Tibial nerve (tissue), 3 donors: Measurements from ENCODE around the gene HGFAC.
"Not testable (repeated sequence)": the region's sequence is repeated elsewhere in the genome, so short reads cannot be mapped to it uniquely, and the experiment has no call there.

Experiments used
- CTCF ChIP-seq, 5 experiments: fragments of 200-600 bp in 3 of 5; fragments of 450-650 bp in 2 of 5; sonication (generic) in 3 of 5; IDR thresholded peaks; one replicate each; pipeline ENCODE4 v1.5.1; 2016 to 2019; ENCODE audit warnings: antibody characterized with exemption in 5 of 5, mild to moderate bottlenecking in 3 of 5, moderate library complexity in 2 of 5
- POLR2A ChIP-seq, 2 donors: fragments of 450-650 bp; IDR thresholded peaks; one replicate each; pipeline ENCODE4 v1.6.1; 2017; ENCODE audit warnings: antibody characterized with exemption in 2 of 2, mild to moderate bottlenecking in 2 of 2, moderate library complexity in 2 of 2

DNA sequence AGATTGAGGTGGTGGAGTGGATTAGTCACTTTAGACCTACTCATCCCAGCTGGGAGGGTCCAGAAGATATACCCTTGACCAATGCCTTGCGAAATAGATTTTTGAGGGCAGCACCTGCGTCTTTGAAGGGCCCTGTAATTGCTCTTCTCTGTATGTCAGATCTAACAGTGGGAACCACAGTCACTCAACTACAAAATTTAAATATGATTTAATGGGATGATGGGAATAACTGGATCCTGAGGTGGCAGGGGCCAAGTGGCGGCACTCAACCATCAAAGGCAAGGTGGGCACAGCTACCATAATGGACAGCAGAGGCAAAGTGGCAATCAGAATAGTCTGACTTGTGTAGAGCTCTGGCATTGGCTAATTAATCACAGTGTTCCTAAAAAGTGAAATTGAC is 13.8 kb downstream of the HGFAC start:
- TF ChIP-seq CTCF, POLR2A (IDR thresholded peaks at IDR 0.05): not testable (repeated sequence)
